HL-60/S4 (cell line): ENCODE results near the gene CFAP61.

Experiments used
- in situ Hi-C: fragments of 300-500 bp; cut with MboI; formaldehyde crosslinking; loops from 2 replicates; pipeline ENCODE4 v1.14.3; 2022; ENCODE audit warnings: low sequenced_read_pairs

The CFAP61 gene

DNA sequence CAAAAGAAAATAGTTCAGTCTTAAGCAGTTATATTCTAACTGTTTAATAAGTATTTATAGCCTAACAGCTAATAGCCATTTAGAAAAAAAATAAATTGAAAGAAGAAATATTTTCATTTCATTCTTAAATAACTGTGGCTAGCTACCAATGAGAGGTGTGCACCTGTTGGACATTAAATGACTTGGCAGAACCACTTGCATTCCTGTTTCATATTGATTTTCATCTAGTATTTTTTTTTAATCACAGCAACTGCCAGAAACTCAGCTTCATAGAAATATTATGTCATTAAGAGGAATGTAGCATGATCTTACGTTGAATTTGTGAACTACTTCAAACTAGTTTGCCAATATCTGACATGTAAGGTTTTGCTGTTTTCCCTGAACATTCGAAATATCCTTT lies 25.0 kb upstream of the CFAP61 start:
- in situ Hi-C loops: no loop called here

DNA sequence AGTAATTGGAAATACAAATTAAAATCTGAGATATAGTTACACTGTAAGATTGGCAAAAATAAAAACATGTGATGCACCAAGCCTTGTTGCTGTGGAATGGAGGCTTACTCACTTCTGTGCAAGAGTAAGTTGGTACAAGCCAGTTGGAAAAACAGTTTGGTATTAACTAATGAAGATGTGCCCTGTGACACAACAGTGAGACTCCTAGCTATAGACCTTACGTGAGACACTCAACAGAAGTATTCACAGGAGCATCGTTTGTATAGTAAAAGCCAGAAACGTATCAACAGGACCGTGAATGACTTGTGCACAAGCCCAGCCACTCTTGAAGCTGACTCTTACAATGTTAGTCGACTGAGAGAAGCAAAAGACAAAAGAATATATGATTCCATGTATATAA lies 20.5 kb upstream of the CFAP61 start:
- in situ Hi-C loops: no loop called here

DNA sequence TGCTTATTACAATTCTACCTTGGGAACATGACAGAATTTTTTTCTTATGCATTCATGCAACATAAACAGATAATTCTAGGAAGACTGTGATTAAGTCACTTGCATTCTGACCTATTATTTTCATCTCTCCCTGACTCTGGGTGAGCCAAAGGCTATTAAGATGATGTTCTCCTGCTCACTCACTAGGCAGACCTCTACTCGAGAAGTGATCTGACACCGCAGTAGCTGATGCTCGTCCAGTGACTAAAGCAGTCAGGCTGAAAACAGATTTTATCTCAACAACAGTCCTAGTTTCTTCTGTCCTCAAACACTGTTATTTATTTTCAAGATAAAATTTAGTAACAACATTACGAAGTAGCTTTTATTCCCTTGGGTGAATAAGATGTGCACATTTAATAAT lies 17.8 kb upstream of the CFAP61 start:
- in situ Hi-C loops: no loop called here

DNA sequence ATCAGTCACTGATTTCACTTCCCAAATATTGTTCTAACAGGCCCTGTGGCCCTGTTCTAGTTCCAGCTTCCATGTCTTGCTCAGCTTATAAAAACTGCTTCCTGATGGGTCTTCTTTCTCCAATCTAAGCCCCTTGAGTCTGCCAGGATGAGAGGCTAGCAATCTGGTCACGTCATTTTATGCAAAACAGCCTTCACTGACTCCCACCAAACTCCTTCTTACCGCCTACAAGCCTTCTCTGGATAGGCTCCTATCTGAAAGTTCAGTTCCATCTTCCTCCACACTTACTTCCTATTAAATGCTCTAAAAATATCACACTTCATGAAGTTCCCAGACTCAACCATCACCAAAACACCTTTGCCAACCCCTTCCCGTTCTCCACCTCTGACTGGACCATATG lies 15.6 kb upstream of the CFAP61 start:
- in situ Hi-C loops: no loop called here

- in situ Hi-C loops: no loop called here
Observed at GRCh38 chr20:20037960-20038359, 14.4 kb upstream of the CFAP61 start.

GRCh38 chr20:20038586-20038985 lies 13.7 kb upstream of the CFAP61 start:
- in situ Hi-C loops: no loop called here

DNA sequence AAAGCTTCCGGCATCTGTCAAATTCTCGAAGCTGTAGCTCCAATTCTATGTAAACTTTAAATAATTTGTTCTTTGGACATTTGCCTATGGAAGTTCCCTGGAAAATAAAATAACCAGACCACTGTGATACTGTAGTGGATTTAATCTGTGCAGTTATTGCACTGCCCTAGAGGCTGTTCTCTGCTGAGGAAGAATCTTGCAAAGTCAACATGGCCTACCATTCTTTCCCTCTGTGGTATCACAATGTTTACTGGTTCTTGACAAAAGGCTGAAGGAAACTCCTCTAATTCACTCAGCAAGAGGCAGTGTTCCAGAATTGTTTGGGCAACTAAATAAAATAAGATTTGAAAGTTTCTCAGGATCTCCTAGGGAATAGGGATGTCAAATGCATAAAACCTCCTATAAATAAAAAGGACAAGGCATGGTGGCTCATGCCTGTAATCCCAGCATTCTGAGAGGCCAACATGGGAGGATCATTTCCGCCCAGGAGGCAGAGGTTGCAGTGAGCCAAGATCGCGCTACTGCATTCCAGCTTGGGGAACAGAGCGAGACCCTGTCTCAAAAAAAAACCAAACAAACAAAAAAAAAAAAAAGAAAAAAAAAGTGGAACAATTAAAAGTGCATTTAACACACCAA lies 12.5 kb upstream of the CFAP61 start:
- in situ Hi-C loops: no loop called here

- in situ Hi-C loops: no loop called here
Observed at GRCh38 chr20:20051767-20052073, 612 bp upstream of the CFAP61 start.

- in situ Hi-C loops: no loop called here
Observed at GRCh38 chr20:20060234-20060998, 8.1 kb downstream of the CFAP61 start.

- in situ Hi-C loops: no loop called here
Observed at GRCh38 chr20:20063941-20064702, 11.8 kb downstream of the CFAP61 start.

- in situ Hi-C loops: no loop called here
Observed at GRCh38 chr20:20065361-20065760, 13.0 kb downstream of the CFAP61 start.

DNA sequence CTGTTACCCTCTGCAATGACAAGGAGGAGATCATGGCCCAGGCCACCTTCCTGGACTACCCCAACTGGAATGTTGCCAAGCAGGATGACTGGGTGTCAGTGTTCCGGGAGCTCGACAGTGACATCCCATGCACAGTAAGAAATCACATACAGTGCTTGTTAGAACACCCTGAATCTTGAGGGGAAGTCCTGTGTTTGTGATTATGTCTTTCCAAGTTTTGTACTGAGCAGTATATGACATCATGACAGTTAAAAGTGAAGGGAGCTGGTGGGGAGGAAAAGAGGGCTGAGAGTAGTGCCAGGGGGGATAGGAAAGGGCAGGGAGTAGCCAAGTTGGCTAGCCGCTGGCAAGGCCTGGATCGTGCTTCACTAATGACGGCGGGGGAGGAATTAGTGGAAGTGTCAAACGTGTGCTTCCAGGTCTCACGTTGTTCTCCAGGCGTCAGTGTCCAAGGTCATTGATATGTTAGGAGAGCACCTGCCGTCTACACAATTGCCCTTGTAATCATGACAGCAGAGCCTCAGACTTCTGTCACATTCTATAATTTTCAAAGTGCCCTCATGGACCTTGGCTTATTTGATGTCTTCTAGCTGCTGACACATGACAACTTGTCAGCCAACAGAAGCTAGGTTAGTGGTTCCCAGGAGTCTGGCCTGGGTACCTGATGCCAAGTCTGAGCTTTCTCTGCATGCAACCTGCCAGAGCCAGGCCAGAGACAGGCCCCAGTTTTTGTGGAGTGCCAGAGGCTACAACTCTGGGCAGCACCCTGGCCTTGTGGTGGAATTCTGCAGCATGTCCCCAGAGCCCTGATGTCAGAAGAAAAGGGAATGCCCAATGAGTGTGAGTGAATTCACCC lies 18.8 kb downstream of the CFAP61 start:
- in situ Hi-C loops: no loop called here

DNA sequence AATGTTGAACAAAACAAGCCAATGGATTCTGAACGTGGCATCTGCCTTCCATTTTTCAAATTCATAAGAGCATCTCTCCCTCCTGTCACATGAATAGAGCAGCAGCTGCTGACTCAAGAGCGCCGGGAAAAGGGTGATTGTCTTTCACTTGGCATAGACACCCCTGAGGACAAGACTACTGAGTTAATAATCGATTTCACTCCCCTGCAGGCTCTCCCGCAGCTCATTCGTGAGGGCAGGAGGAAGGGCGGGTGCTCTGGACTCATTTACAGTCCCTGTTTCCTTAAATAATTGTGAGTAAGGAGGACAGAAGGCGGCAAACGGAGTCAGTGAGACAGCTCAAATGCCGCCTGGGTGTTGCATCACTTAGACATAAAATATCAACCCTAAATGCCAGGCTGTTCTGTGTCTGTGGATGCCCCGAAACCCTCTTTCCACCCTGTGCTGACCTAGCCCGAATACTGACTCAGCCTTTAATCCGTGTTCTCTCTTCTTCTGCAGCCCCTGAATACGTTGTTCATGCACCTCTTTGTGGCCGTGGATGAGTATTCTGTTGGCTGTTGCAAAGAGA lies 21.6 kb downstream of the CFAP61 start:
- in situ Hi-C loops: no loop called here

DNA sequence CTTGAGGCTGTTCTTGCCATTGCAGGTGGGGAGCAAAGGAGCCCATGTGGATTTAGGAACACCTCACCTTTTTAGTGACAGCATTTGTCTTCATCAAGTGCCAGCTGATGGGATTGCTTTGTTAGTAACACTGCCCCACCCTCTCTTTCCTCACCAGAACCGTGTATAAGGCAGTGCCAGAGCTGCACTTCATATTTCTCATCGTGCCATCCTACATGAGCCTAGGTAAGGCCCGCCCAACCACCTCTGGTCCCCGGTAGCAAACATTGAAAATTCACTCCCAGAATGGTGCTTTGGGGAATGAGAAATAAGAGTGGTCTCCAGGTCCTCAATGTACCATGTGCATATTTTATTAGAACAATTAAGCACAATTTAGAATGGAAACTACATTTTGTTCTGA lies 22.7 kb downstream of the CFAP61 start:
- in situ Hi-C loops: loop anchor here (25.0 kb wide), 1 partner anchor 487 kb away; no protein-coding TSS in a partner anchor

- in situ Hi-C loops: loop anchor here (25.0 kb wide), 1 partner anchor 486 kb away; no protein-coding TSS in a partner anchor
Observed at GRCh38 chr20:20076297-20077065, 24.1 kb downstream of the CFAP61 start.

DNA sequence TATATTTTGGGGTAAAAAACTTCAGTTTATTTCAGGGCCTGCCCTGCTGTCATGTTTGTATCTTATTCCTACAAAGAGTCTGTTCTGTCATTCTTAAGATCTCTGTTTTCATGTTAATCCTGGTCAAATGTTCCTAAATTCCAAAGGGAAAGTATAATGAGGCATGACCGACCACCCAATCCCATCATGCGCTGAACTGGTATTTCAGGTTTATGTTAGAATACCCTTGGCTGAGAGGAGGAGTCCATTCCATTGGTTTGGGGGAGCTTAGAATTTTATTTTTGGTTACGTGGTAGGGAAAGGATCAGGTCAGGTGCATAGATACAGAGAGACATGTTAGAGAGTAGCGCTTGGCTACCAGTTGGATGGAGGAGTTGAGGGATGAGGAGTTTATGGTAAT lies 25.7 kb downstream of the CFAP61 start:
- in situ Hi-C loops: loop anchor here (25.0 kb wide), 1 partner anchor 484 kb away; no protein-coding TSS in a partner anchor

GRCh38 chr20:20079102-20079784 lies 26.9 kb downstream of the CFAP61 start:
- in situ Hi-C loops: loop anchor here (25.0 kb wide), 1 partner anchor 483 kb away; no protein-coding TSS in a partner anchor

DNA sequence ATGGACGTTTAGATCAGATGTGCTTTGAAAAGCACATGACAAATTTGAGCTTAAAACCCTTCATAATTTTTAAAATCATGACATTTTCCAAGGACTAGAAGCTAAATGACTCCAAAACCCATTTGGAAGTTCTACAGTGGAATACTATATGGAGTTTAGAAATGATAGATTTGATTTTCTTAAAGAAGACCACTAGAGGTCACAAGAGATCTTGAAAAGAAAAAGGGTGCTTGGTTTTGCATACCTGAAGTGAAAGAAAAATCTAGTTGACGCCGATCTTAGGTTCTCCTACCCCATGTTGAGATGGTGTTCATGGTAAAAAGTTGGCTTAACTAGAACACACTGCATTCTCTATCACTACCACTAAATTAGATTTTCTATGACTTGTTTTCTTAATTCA lies 31.5 kb downstream of the CFAP61 start:
- in situ Hi-C loops: loop anchor here (25.0 kb wide), 1 partner anchor 478 kb away; no protein-coding TSS in a partner anchor

- in situ Hi-C loops: loop anchor here (25.0 kb wide), 1 partner anchor 478 kb away; no protein-coding TSS in a partner anchor
Observed at GRCh38 chr20:20084296-20084752, 32.0 kb downstream of the CFAP61 start.
